Keratinocyte (primary cell): ENCODE results near the gene PRKD2.

Source experiments
- EZH2 ChIP-seq: IDR thresholded peaks from one replicate; pipeline ENCODE4 v1.6.1; 2012; ENCODE audit warnings: inconsistent platforms, mild to moderate bottlenecking, low read length, moderate library complexity
- TF ChIP-seq, protein P1 (sequence below), 3 experiments: IDR thresholded peaks in 1 of 3; conservative IDR thresholded peaks in 1 of 3; optimal IDR thresholded peaks in 1 of 3; 2 replicates in 2 of 3; 3 replicates in 1 of 3; pipeline versions ENCODE3 to v1.5.1; 2011; ENCODE audit warnings: low read length in 3 of 3, mild to moderate bottlenecking in 3 of 3, moderate library complexity in 2 of 3, control low read depth in 1 of 3, inconsistent platforms in 1 of 3; ENCODE audit not compliant: insufficient read depth in 2 of 3; ENCODE audit errors: extremely low read depth in 1 of 3

DNA sequence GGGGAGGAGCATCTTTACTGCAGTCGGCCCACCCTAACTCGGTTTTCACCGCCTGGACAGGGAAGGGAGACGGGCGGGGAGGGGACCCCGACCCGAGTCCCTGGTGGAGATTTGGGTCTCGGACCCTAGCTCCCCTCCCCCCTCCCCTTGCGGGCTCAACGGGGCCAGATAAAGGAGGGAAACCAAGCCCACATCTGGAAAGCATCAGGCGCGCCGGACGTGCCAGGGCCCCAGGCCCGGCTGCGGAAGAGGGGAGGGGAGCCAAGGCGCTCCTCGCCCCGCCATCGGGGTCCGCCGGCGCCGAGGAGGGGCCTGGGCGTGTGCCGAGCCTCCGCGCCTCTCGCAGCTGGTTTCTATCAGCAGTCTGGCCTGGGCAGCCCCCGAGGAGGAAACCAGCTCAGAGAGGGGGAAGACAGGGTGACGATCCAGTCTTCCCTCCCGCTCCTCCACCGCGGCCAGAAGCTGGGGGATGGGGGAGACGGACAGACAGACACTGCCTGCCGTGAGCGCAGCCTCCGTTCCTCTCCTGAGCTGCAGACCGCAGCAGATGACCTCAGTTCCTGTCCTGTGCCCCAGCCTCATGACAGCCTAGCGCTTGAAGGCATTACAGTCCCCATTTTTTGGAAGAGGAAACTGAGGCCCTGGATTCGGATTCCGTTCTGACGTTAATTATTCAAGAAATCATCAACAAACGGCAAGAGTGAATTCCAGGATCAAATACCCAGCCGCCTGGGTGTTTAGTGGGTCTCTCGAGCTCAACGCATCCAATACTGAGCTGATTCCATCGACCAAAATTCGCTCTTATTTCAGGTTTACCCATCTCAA, 77.3 kb downstream of the PRKD2 start:
- TF ChIP-seq EZH2: no peak
- TF ChIP-seq, protein P1, sequence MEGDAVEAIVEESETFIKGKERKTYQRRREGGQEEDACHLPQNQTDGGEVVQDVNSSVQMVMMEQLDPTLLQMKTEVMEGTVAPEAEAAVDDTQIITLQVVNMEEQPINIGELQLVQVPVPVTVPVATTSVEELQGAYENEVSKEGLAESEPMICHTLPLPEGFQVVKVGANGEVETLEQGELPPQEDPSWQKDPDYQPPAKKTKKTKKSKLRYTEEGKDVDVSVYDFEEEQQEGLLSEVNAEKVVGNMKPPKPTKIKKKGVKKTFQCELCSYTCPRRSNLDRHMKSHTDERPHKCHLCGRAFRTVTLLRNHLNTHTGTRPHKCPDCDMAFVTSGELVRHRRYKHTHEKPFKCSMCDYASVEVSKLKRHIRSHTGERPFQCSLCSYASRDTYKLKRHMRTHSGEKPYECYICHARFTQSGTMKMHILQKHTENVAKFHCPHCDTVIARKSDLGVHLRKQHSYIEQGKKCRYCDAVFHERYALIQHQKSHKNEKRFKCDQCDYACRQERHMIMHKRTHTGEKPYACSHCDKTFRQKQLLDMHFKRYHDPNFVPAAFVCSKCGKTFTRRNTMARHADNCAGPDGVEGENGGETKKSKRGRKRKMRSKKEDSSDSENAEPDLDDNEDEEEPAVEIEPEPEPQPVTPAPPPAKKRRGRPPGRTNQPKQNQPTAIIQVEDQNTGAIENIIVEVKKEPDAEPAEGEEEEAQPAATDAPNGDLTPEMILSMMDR (optimal IDR thresholded peaks at IDR 0.05 in 1 of 3, IDR thresholded peaks at IDR 0.05 in 1 of 3, conservative IDR thresholded peaks at IDR 0.05 in 1 of 3; ENCODE audit: extremely low read depth in 1 of 3, insufficient read depth in 2 of 3, low read length in 3 of 3): no peak
